Panc1 (cell line): ENCODE results near the gene DCLRE1C. TPM values are rescaled to one million over a fixed set of nuclear protein-coding genes. Genes with fewer than 3 reads are reported as not detected.
A peak's percentile ranks its signal among the peaks of the same experiment; 100 is the strongest.

Experiments
- ATAC-seq: fragments of 200-7000 bp; cut with Tn5 transposase; 2 replicates; pipeline ENCODE4 v1.9.1; 2020; ENCODE audit warnings: mild to moderate bottlenecking, moderate library complexity
- BruUV-seq: library from RNA; stranded (reverse); fragments of 400-500 nt; replicated peaks from 2 replicates; lab custom pipeline; 2021; lab: Mats Ljungman, UMichigan
- CTCF ChIA-PET: fragments of 300-600 bp; sonication (Branson Sonifier 250); formaldehyde crosslinking; loops from one replicate; lab custom pipeline; 2022; ENCODE audit warnings: antibody characterized with exemption; lab: Charles Lee
- POLR2A ChIA-PET: fragments of 300-600 bp; sonication (Branson Sonifier 250); formaldehyde crosslinking; loops from one replicate; lab custom pipeline; 2022; ENCODE audit warnings: antibody characterized with exemption; lab: Charles Lee
- DNase-seq: peaks from one replicate; pipeline ENCODE4 v3.0.0-alpha.2; 2010; ENCODE audit warnings: low read depth, low spot score
- H3K27ac ChIP-seq: 2 replicates; pipeline ENCODE4 v1.5.1; 2011; ENCODE audit warnings: mild to moderate bottlenecking, low read length, inconsistent platforms
- H3K27me3 ChIP-seq: fragments of 200-500 bp; sonication (Bioruptor generic); 2 replicates; pipeline ENCODE4 v1.6.0; 2014; ENCODE audit warnings: low read length, inconsistent platforms; ENCODE audit not compliant: control insufficient read depth, insufficient read depth
- H3K36me3 ChIP-seq: fragments of 200-500 bp; sonication (Bioruptor generic); 2 replicates; pipeline ENCODE4 v1.5.1; 2014; ENCODE audit warnings: inconsistent platforms, mild to moderate bottlenecking, low read length, moderate library complexity; ENCODE audit not compliant: control insufficient read depth, insufficient read depth
- H3K4me1 ChIP-seq: 2 replicates; pipeline ENCODE4 v1.5.1; 2011; ENCODE audit warnings: inconsistent platforms, mild to moderate bottlenecking, low read length, moderate library complexity; ENCODE audit not compliant: control insufficient read depth, insufficient read depth
- H3K4me3 ChIP-seq, 2 experiments: 2 replicates each; pipeline ENCODE4 v1.5.1; 2011 to 2012; ENCODE audit warnings: low read depth in 2 of 2, low read length in 2 of 2, mild to moderate bottlenecking in 2 of 2, inconsistent platforms in 1 of 2, moderate library complexity in 1 of 2
- H3K9me3 ChIP-seq: fragments of 200-500 bp; sonication (Bioruptor generic); 2 replicates; pipeline ENCODE4 v1.5.1; 2014; ENCODE audit warnings: low read depth, mild to moderate bottlenecking, inconsistent platforms, low read length, moderate library complexity; ENCODE audit not compliant: control insufficient read depth, insufficient read depth
- CTCF ChIP-seq: fragments of 450-650 bp; IDR thresholded peaks from 2 replicates; pipeline ENCODE4 v1.5.1; 2017; ENCODE audit warnings: mild to moderate bottlenecking
- POLR2AphosphoS5 ChIP-seq: IDR thresholded peaks from 2 replicates; pipeline ENCODE4 v1.6.1; 2012; ENCODE audit warnings: mild to moderate bottlenecking, low read depth, low read length, moderate library complexity
- REST ChIP-seq, 2 experiments: IDR thresholded peaks; 2 replicates each; pipeline ENCODE4 v1.6.1; 2011 to 2012; ENCODE audit warnings: low read depth in 2 of 2, control low read depth in 1 of 2, low read length in 1 of 2, mild to moderate bottlenecking in 1 of 2, moderate library complexity in 1 of 2; ENCODE audit not compliant: insufficient read depth in 1 of 2
- SIN3A ChIP-seq: IDR thresholded peaks from 2 replicates; pipeline ENCODE4 v1.6.1; 2012; ENCODE audit warnings: low read depth, mild to moderate bottlenecking, low read length, moderate library complexity, borderline replicate concordance; ENCODE audit not compliant: insufficient read depth
- TCF7L2 ChIP-seq: IDR thresholded peaks from 2 replicates; pipeline ENCODE4 v1.6.1; 2011; ENCODE audit warnings: mild to moderate bottlenecking, low read depth, low read length, inconsistent platforms
- in situ Hi-C: cut with HindIII; loops from 2 replicates; pipeline ENCODE4 v1.10.0; 2016; ENCODE audit warnings: low sequenced_read_pairs, low pct_unique_long_range_greater_than_20kb
- intact Hi-C: fragments of 100-400 bp; cut with micrococcal nuclease; formaldehyde crosslinking; loops from one replicate; pipeline ENCODE4 v1.10.0; 2022; ENCODE audit not compliant: unreplicated experiment
- total RNA-seq: library from RNA; stranded (reverse); gene quantifications from one replicate; pipeline ENCODE4 v1.2.1, GENCODE V29; 2021; ENCODE audit not compliant: unreplicated experiment

Gene DCLRE1C
- total RNA-seq, 1 experiment from 2014 or later = 9.1 TPM

- Histone ChIP-seq H3K9me3 (no peaks in the 10 kb centered on the region), H3K27me3 (no peaks in the 10 kb centered on the region), H3K4me1 (no peaks in the 10 kb centered on the region), H3K4me3 (no peak overlapping the region), H3K36me3 (no peaks in the 10 kb centered on the region), H3K27ac (no peak overlapping the region)
- in situ Hi-C loops (no loop called here), intact Hi-C loops (no loop called here)
- ChIA-PET POLR2A (no interaction called here), CTCF (interaction anchor here (0.7 kb wide), 1 partner anchor 75 kb away, joined by 5 read pairs; no protein-coding TSS in a partner anchor)
- no TSS peak for BruUV-seq
- DNase-seq (no peak), ATAC-seq (no peak)
- no peak for TF ChIP-seq SIN3A
- peak; percentile 78 for TF ChIP-seq CTCF
Observed at GRCh38 chr10:14971867-14972448, 18.1 kb upstream of the DCLRE1C start.

GRCh38 chr10:14967897-14968296 lies 14.0 kb upstream of the DCLRE1C start:
- in situ Hi-C loops (no loop called here), intact Hi-C loops (no loop called here)
- Histone ChIP-seq H3K27ac (no peak overlapping the region), H3K4me3 (no peak overlapping the region), H3K9me3 (no peaks in the 10 kb centered on the region), H3K27me3 (no peaks in the 10 kb centered on the region), H3K4me1 (no peaks in the 10 kb centered on the region), H3K36me3 (no peaks in the 10 kb centered on the region)
- BruUV-seq = no TSS peak
- ATAC-seq (no peak), DNase-seq (no peak)
- POLR2A ChIA-PET = no interaction called here
- CTCF ChIA-PET = no interaction called here
- no peak for TF ChIP-seq TCF7L2
- no peak for TF ChIP-seq REST (IDR thresholded peaks at IDR 0.05; ENCODE audit: insufficient read depth in 1 of 2, low read depth in 2 of 2, low read length in 1 of 2)
- no peak for TF ChIP-seq CTCF
- TF ChIP-seq POLR2AphosphoS5 = no peak
- no peak for TF ChIP-seq SIN3A
